ENCODE data around the gene PSMD2. TPM values are rescaled to one million over a fixed set of nuclear protein-coding genes. Genes with fewer than 3 reads are reported as not detected.

The PSMD2 gene
- total RNA-seq, 1 experiment from 2014 or later: 285 TPM

- intact Hi-C loops (cut with micrococcal nuclease; ENCODE audit: unreplicated experiment): no loop called here
- DNase-seq: no peak
- no peak overlapping the region for H3K4me3 ChIP-seq (ENCODE audit: low read depth, low read length)
- H3K36me3 Mint-ChIP-seq (ENCODE audit: insufficient read depth, unreplicated experiment): peaks cover 88% of the 10 kb centered on the region
- TF ChIP-seq, protein P1, sequence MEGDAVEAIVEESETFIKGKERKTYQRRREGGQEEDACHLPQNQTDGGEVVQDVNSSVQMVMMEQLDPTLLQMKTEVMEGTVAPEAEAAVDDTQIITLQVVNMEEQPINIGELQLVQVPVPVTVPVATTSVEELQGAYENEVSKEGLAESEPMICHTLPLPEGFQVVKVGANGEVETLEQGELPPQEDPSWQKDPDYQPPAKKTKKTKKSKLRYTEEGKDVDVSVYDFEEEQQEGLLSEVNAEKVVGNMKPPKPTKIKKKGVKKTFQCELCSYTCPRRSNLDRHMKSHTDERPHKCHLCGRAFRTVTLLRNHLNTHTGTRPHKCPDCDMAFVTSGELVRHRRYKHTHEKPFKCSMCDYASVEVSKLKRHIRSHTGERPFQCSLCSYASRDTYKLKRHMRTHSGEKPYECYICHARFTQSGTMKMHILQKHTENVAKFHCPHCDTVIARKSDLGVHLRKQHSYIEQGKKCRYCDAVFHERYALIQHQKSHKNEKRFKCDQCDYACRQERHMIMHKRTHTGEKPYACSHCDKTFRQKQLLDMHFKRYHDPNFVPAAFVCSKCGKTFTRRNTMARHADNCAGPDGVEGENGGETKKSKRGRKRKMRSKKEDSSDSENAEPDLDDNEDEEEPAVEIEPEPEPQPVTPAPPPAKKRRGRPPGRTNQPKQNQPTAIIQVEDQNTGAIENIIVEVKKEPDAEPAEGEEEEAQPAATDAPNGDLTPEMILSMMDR (IDR thresholded peaks at IDR 0.05; ENCODE audit: insufficient read depth in 1 of 2, low read depth in 1 of 2, low read length in 1 of 2, severe bottlenecking in 1 of 2, unreplicated experiment in 1 of 2): no peak
- H3K36me3 ChIP-seq (ENCODE audit: control insufficient read depth, insufficient read depth, low read length): peaks cover 14% of the 10 kb centered on the region
- no TSS peak for BruUV-seq (replicated peaks)
- ChIA-PET CTCF (no interaction called here), POLR2A (no interaction called here)
- H3K27ac Mint-ChIP-seq (ENCODE audit: unreplicated experiment): peak overlapping the region; percentile 81
- no peaks in the 10 kb centered on the region for H3K9me3 Mint-ChIP-seq (ENCODE audit: unreplicated experiment)
- H3K4me1 ChIP-seq: peaks cover 11% of the 10 kb centered on the region
- H3K27me3 ChIP-seq (replicated peaks; ENCODE audit: control insufficient read depth, insufficient read depth, low read length): no peaks in the 10 kb centered on the region
- H3K4me1 Mint-ChIP-seq (ENCODE audit: low read depth, unreplicated experiment): peaks cover 9% of the 10 kb centered on the region
- H3K9me3 ChIP-seq: no peaks in the 10 kb centered on the region
- H3K4me3 Mint-ChIP-seq (ENCODE audit: unreplicated experiment): no peak overlapping the region
- no peaks in the 10 kb centered on the region for H3K27me3 Mint-ChIP-seq (ENCODE audit: insufficient read depth, unreplicated experiment)
These were observed 21.0 kb downstream of the PSMD2 start for GRCh38 chr3:184320104-184320445.

- Mint-ChIP-seq H3K9me3 (ENCODE audit: unreplicated experiment) (no peaks in the 10 kb centered on the region), H3K4me3 (ENCODE audit: unreplicated experiment) (no peak overlapping the region), H3K36me3 (ENCODE audit: insufficient read depth, unreplicated experiment) (peaks cover 97% of the 10 kb centered on the region), H3K27ac (ENCODE audit: unreplicated experiment) (no peak overlapping the region), H3K27me3 (ENCODE audit: insufficient read depth, unreplicated experiment) (no peaks in the 10 kb centered on the region), H3K4me1 (ENCODE audit: low read depth, unreplicated experiment) (peaks cover 3% of the 10 kb centered on the region)
- Histone ChIP-seq H3K27me3 (replicated peaks; ENCODE audit: control insufficient read depth, insufficient read depth, low read length) (no peaks in the 10 kb centered on the region), H3K36me3 (ENCODE audit: control insufficient read depth, insufficient read depth, low read length) (peaks cover 18% of the 10 kb centered on the region), H3K9me3 (no peaks in the 10 kb centered on the region), H3K4me1 (peaks cover 2% of the 10 kb centered on the region; the same call in 1 of the 2 replicates), H3K4me3 (ENCODE audit: low read depth, low read length) (no peak overlapping the region)
- DNase-seq: no peak
- POLR2A ChIA-PET: no interaction called here
- intact Hi-C loops (cut with micrococcal nuclease; ENCODE audit: unreplicated experiment): no loop called here
- CTCF ChIA-PET: no interaction called here
- TF ChIP-seq, protein P1 (IDR thresholded peaks at IDR 0.05; ENCODE audit: insufficient read depth in 1 of 2, low read depth in 1 of 2, low read length in 1 of 2, severe bottlenecking in 1 of 2, unreplicated experiment in 1 of 2): no peak
- BruUV-seq (replicated peaks): TSS peak; percentile 9
These were observed 22.6 kb downstream of the PSMD2 start for GRCh38 chr3:184321666-184322065.

- intact Hi-C loops (cut with micrococcal nuclease; ENCODE audit: unreplicated experiment): no loop called here
- Histone ChIP-seq H3K9me3 (no peaks in the 10 kb centered on the region), H3K4me1 (no peaks in the 10 kb centered on the region), H3K36me3 (ENCODE audit: control insufficient read depth, insufficient read depth, low read length) (peaks cover 21% of the 10 kb centered on the region), H3K4me3 (ENCODE audit: low read depth, low read length) (no peak overlapping the region), H3K27me3 (replicated peaks; ENCODE audit: control insufficient read depth, insufficient read depth, low read length) (no peaks in the 10 kb centered on the region)
- no peak overlapping the region for H3K4me3 Mint-ChIP-seq (ENCODE audit: unreplicated experiment)
- H3K4me1 Mint-ChIP-seq (ENCODE audit: low read depth, unreplicated experiment): no peaks in the 10 kb centered on the region
- H3K27ac Mint-ChIP-seq (ENCODE audit: unreplicated experiment): no peak overlapping the region
- ChIA-PET POLR2A (no interaction called here), CTCF (no interaction called here)
- BruUV-seq (replicated peaks): no TSS peak
- TF ChIP-seq, protein P1 (IDR thresholded peaks at IDR 0.05; ENCODE audit: insufficient read depth in 1 of 2, low read depth in 1 of 2, low read length in 1 of 2, severe bottlenecking in 1 of 2, unreplicated experiment in 1 of 2): no peak
- no peak for DNase-seq
- H3K36me3 Mint-ChIP-seq (ENCODE audit: insufficient read depth, unreplicated experiment): peaks cover 97% of the 10 kb centered on the region
- H3K27me3 Mint-ChIP-seq (ENCODE audit: insufficient read depth, unreplicated experiment): no peaks in the 10 kb centered on the region
- no peaks in the 10 kb centered on the region for H3K9me3 Mint-ChIP-seq (ENCODE audit: unreplicated experiment)
These were observed 23.9 kb downstream of the PSMD2 start for GRCh38 chr3:184322731-184323487.
